SK-N-SH (cell line): ENCODE data around the gene MACROD2. TPM values are rescaled to one million over a fixed set of nuclear protein-coding genes. Genes with fewer than 3 reads are reported as not detected.

ENCODE experiments used
- CTCF ChIA-PET: fragments of 300-600, 350-600 bp; formaldehyde crosslinking; extraction: SDS; loops from one replicate; lab custom pipeline; 2021; lab: Yijun Ruan, JAX
- POLR2A ChIA-PET: fragments of 350-600 bp; sonication (Branson Sonifier 250); formaldehyde crosslinking; extraction: SDS; loops from one replicate; lab custom pipeline; 2020; ENCODE audit warnings: antibody characterized with exemption, inconsistent platforms; lab: Yijun Ruan, JAX
- DNase-seq: peaks from one replicate; pipeline ENCODE4 v3.0.0; 2012
- H2AFZ ChIP-seq: fragments of 200-600 bp; sonication (generic); 2 replicates; pipeline ENCODE4 v1.8.1; 2016; ENCODE audit warnings: antibody characterized with exemption, mild to moderate bottlenecking, low read depth
- H3F3A ChIP-seq: fragments of 200-600 bp; sonication (generic); replicated peaks from 2 replicates; pipeline ENCODE3; 2016; ENCODE audit warnings: antibody characterized with exemption, mild to moderate bottlenecking; ENCODE audit not compliant: insufficient read depth
- H3K27ac ChIP-seq, 2 experiments: fragments of 200-500 bp in 1 of 2; fragments of 200-600 bp in 1 of 2; sonication (Bioruptor generic) in 1 of 2; sonication (generic), shearing (Covaris generic) in 1 of 2; 2 replicates each; pipeline versions ENCODE4 v1.5.1 to v1.6.1; 2014 to 2016; ENCODE audit warnings: low read depth in 2 of 2, inconsistent platforms in 1 of 2, low read length in 1 of 2, mild to moderate bottlenecking in 1 of 2, mixed read lengths in 1 of 2
- H3K27me3 ChIP-seq: fragments of 200-600 bp; sonication (generic), shearing (Covaris generic); 2 replicates; pipeline ENCODE4 v1.6.1; 2016; ENCODE audit warnings: mixed run types; ENCODE audit not compliant: insufficient read depth
- H3K36me3 ChIP-seq, 2 experiments: fragments of 200-500 bp in 1 of 2; fragments of 200-600 bp in 1 of 2; sonication (Bioruptor generic) in 1 of 2; sonication (generic) in 1 of 2; replicated peaks in 1 of 2; 2 replicates each; pipeline versions ENCODE3 to v1.5.1; 2014 to 2016; ENCODE audit warnings: low read length in 1 of 2, mild to moderate bottlenecking in 1 of 2; ENCODE audit not compliant: insufficient read depth in 2 of 2, control insufficient read depth in 1 of 2
- H3K4me1 ChIP-seq, 2 experiments: fragments of 200-500 bp in 1 of 2; fragments of 200-600 bp in 1 of 2; sonication (Bioruptor generic) in 1 of 2; sonication (generic), shearing (Covaris generic) in 1 of 2; 2 replicates each; pipeline versions ENCODE4 v1.5.1 to v1.6.1; 2014 to 2016; ENCODE audit warnings: low read depth in 1 of 2, low read length in 1 of 2, mixed run types in 1 of 2; ENCODE audit not compliant: insufficient read depth in 2 of 2, control insufficient read depth in 1 of 2
- H3K4me2 ChIP-seq: fragments of 200-600 bp; sonication (generic), shearing (Covaris generic); 2 replicates; pipeline ENCODE4 v1.6.1; 2017; ENCODE audit warnings: mixed run types
- H3K4me3 ChIP-seq, 2 experiments: fragments of 200-500 bp in 1 of 2; fragments of 200-600 bp in 1 of 2; sonication (Bioruptor generic) in 1 of 2; sonication (generic), shearing (Covaris generic) in 1 of 2; 2 replicates each; pipeline versions ENCODE4 v1.5.1 to v1.8.1; 2014 to 2016; ENCODE audit warnings: low read depth in 2 of 2, inconsistent platforms in 1 of 2, low read length in 1 of 2, mild to moderate bottlenecking in 1 of 2, mixed read lengths in 1 of 2, moderate library complexity in 1 of 2
- H3K79me2 ChIP-seq: fragments of 200-600 bp; sonication (generic); 2 replicates; pipeline ENCODE4 v1.8.1; 2017; ENCODE audit warnings: mild to moderate bottlenecking; ENCODE audit not compliant: insufficient read depth
- H3K9ac ChIP-seq: fragments of 200-600 bp; sonication (generic); 2 replicates; pipeline ENCODE4 v1.6.1; 2017; ENCODE audit warnings: mixed run types
- H3K9me2 ChIP-seq: fragments of 200-600 bp; sonication (generic); 2 replicates; pipeline ENCODE4 v1.6.1; 2017; ENCODE audit warnings: mixed run types
- H3K9me3 ChIP-seq: fragments of 200-600 bp; sonication (generic); 2 replicates; pipeline ENCODE4 v1.6.1; 2017; ENCODE audit warnings: mixed run types, mild to moderate bottlenecking, moderate library complexity
- H4K20me1 ChIP-seq: fragments of 200-600 bp; sonication (generic); 2 replicates; pipeline ENCODE4 v1.6.1; 2017; ENCODE audit warnings: mild to moderate bottlenecking, mixed run types; ENCODE audit not compliant: insufficient read depth
- CHD2 ChIP-seq: fragments of 150-350 bp; IDR thresholded peaks from 2 replicates; pipeline ENCODE4 v1.6.1; 2018; ENCODE audit warnings: low read length; ENCODE audit not compliant: partially characterized antibody
- ELF1 ChIP-seq: IDR thresholded peaks from 2 replicates; pipeline ENCODE4 v1.4.0; 2012
- EP300 ChIP-seq, 2 experiments: IDR thresholded peaks; 2 replicates each; pipeline versions ENCODE4 v1.4.0 to v1.6.1; 2012; ENCODE audit warnings: borderline replicate concordance in 1 of 2, low read depth in 1 of 2, low read length in 1 of 2
- EZH2phosphoT487 ChIP-seq: fragments of 200-600 bp; sonication (generic); IDR thresholded peaks from 2 replicates; pipeline ENCODE4 v1.6.1; 2017; ENCODE audit warnings: low read depth, mixed run types, mild to moderate bottlenecking, antibody characterized with exemption, moderate library complexity, borderline replicate concordance
- FOSL2 ChIP-seq: IDR thresholded peaks from 2 replicates; pipeline ENCODE4 v1.4.0; 2012; ENCODE audit warnings: low read depth, mild to moderate bottlenecking, moderate library complexity, borderline replicate concordance
- FOXJ3 ChIP-seq: sonication (generic); formaldehyde crosslinking; IDR thresholded peaks from 2 replicates; pipeline ENCODE4 v1.5.1; 2020; ENCODE audit warnings: mild to moderate bottlenecking, missing genetic modification reagents
- GATA2 ChIP-seq: sonication (generic); formaldehyde crosslinking; IDR thresholded peaks from 2 replicates; pipeline ENCODE4 v1.5.0; 2020; ENCODE audit warnings: mild to moderate bottlenecking, missing genetic modification reagents
- IRF3 ChIP-seq: fragments of 150-350 bp; IDR thresholded peaks from 2 replicates; pipeline ENCODE4 v1.6.1; 2016; ENCODE audit warnings: mild to moderate bottlenecking, low read depth, low read length
- JUND ChIP-seq: IDR thresholded peaks from 2 replicates; pipeline ENCODE4 v1.4.0; 2012
- MAX ChIP-seq: IDR thresholded peaks from 2 replicates; pipeline ENCODE4 v1.4.0; 2012; ENCODE audit warnings: low read depth
- MXI1 ChIP-seq: IDR thresholded peaks from 2 replicates; pipeline ENCODE4 v1.6.1; 2012; ENCODE audit warnings: mild to moderate bottlenecking, low read depth, low read length, improper control_type of control experiment
- NFIC ChIP-seq: IDR thresholded peaks from 2 replicates; pipeline ENCODE4 v1.4.0; 2012; ENCODE audit warnings: borderline replicate concordance
- NRF1 ChIP-seq: IDR thresholded peaks from 2 replicates; pipeline ENCODE4 v1.6.1; 2012; ENCODE audit warnings: low read depth, mild to moderate bottlenecking, low read length
- POLR2AphosphoS5 ChIP-seq: IDR thresholded peaks from 2 replicates; pipeline ENCODE4 v1.6.1; 2012; ENCODE audit warnings: low read depth, low read length
- RAD21 ChIP-seq: IDR thresholded peaks from 2 replicates; pipeline ENCODE4 v1.6.1; 2012; ENCODE audit warnings: mild to moderate bottlenecking, low read length
- RCOR1 ChIP-seq: fragments of 150-350 bp; IDR thresholded peaks from 2 replicates; pipeline ENCODE4 v1.6.1; 2017; ENCODE audit warnings: antibody characterized with exemption, low read length
- RFX5 ChIP-seq: IDR thresholded peaks from 2 replicates; pipeline ENCODE4 v1.6.1; 2012; ENCODE audit warnings: mild to moderate bottlenecking, improper control_type of control experiment, low read length
- RXRA ChIP-seq: IDR thresholded peaks from 2 replicates; pipeline ENCODE4 v1.4.0; 2012; ENCODE audit warnings: low read depth, mild to moderate bottlenecking, borderline replicate concordance
- SIN3A ChIP-seq: IDR thresholded peaks from 2 replicates; pipeline ENCODE4 v1.6.1; 2012; ENCODE audit warnings: low read depth, mild to moderate bottlenecking, low read length, moderate library complexity, borderline replicate concordance
- TAF1 ChIP-seq: IDR thresholded peaks from 2 replicates; pipeline ENCODE4 v1.6.1; 2012; ENCODE audit warnings: low read depth, mild to moderate bottlenecking, low read length, moderate library complexity, borderline replicate concordance
- TCF12 ChIP-seq: IDR thresholded peaks from 2 replicates; pipeline ENCODE4 v1.4.0; 2012
- TEAD4 ChIP-seq: IDR thresholded peaks from 2 replicates; pipeline ENCODE4 v1.4.0; 2012; ENCODE audit warnings: mild to moderate bottlenecking, borderline replicate concordance; ENCODE audit not compliant: insufficient read depth
- USF1 ChIP-seq: IDR thresholded peaks from 2 replicates; pipeline ENCODE4 v1.4.0; 2012; ENCODE audit warnings: low read depth, borderline replicate concordance
- USF2 ChIP-seq: fragments of 150-350 bp; IDR thresholded peaks from 2 replicates; pipeline ENCODE4 v1.6.1; 2017; ENCODE audit warnings: antibody characterized with exemption, low read length, low read depth, borderline replicate concordance
- ZBTB33 ChIP-seq: IDR thresholded peaks from 2 replicates; pipeline ENCODE4 v1.4.0; 2012; ENCODE audit warnings: low read depth, borderline replicate concordance
- polyA plus RNA-seq, 3 experiments: library from polyadenylated mRNA; depleted of rRNA; stranded (reverse); fragments of >200 nt; gene quantifications; 2 replicates each; pipeline ENCODE4 v1.2.3, GENCODE V29; 2012

MACROD2 gene
- polyA plus RNA-seq, 1 of the 3 experiments (the other 2 are of a cell fraction): 0.33 TPM

GRCh38 chr20:14401479-14402138 is 406.3 kb downstream of the MACROD2 start:
- H3K79me2 ChIP-seq: no peaks in the 10 kb centered on the region
- no peaks in the 10 kb centered on the region for H3K9me3 ChIP-seq
- peaks cover 3% of the 10 kb centered on the region for H3F3A ChIP-seq
- peak overlapping the region in 1 of 2 experiments; percentile 62; a peak in 2 of 4 replicates for H3K27ac ChIP-seq
- TF ChIP-seq MXI1 (no peak), TCF12 (peak; percentile 60), JUND (no peak), RAD21 (peak; percentile 28; the same call in 1 of the 2 replicates), ELF1 (no peak), ZBTB33 (no peak), EP300 (IDR thresholded peaks at IDR 0.05; ENCODE audit: borderline replicate concordance in 1 of 2, low read depth in 1 of 2, low read length in 1 of 2) (peak in 1 of 2 experiments; percentile 91; a peak in 2 of 4 replicates), EZH2phosphoT487 (no peak), FOXJ3 (CRISPR knock-in tag) (peak; percentile 70; the same call in 1 of the 2 replicates), POLR2AphosphoS5 (no peak), RXRA (no peak), GATA2 (peak; percentile 93), USF1 (no peak), TAF1 (no peak), MAX (no peak), TEAD4 (peak; percentile 9; the same call in 1 of the 2 replicates), CHD2 (peak; percentile 78), NFIC (peak; percentile 45; the same call in 1 of the 2 replicates), FOSL2 (no peak), SIN3A (no peak), USF2 (no peak), IRF3 (no peak), RFX5 (no peak), NRF1 (no peak), RCOR1 (peak; percentile 87)
- H3K36me3 ChIP-seq: no peaks in the 10 kb centered on the region
- H4K20me1 ChIP-seq: no peaks in the 10 kb centered on the region
- H3K9ac ChIP-seq: no peak overlapping the region
- no peak overlapping the region for H2AFZ ChIP-seq
- no peak overlapping the region for H3K4me3 ChIP-seq
- CTCF ChIA-PET: interaction anchor here (1.3 kb wide), 1 partner anchor 64 kb away, joined by 6 read pairs; the partner anchor contains the start of gene FLRT3
- H3K27me3 ChIP-seq: no peaks in the 10 kb centered on the region
- peak; percentile 52 for DNase-seq
- H3K9me2 ChIP-seq: no peaks in the 10 kb centered on the region
- H3K4me2 ChIP-seq: no peak overlapping the region
- POLR2A ChIA-PET: no interaction called here
- peaks cover 0 to 9% of the 10 kb centered on the region in 2 experiments; a peak in 1 of 4 replicates for H3K4me1 ChIP-seq
